ENCODE results near the gene VRK1.

The VRK1 gene

GRCh38 chr14:96817750-96818666 is 20.8 kb downstream of the VRK1 start:
- Histone ChIP-seq H3K4me3 (ENCODE audit: low read length, poor library complexity, severe bottlenecking) (no peak overlapping the region), H3K9me3 (ENCODE audit: insufficient read depth, low read depth, low read length) (no peaks in the 10 kb centered on the region), H3K9me2 (replicated peaks; ENCODE audit: low read depth, low read length) (no peaks in the 10 kb centered on the region), H3K79me2 (ENCODE audit: insufficient read depth, low read length) (peaks cover 95% of the 10 kb centered on the region), H3K36me3 (ENCODE audit: insufficient read depth, low read length) (no peaks in the 10 kb centered on the region), H3F3A (ENCODE audit: low read depth) (no peaks in the 10 kb centered on the region), H3K27me3 (ENCODE audit: insufficient read depth, low read length, poor library complexity, severe bottlenecking) (no peaks in the 10 kb centered on the region), H2AFZ (ENCODE audit: low read length) (no peak overlapping the region), H3K4me1 (ENCODE audit: insufficient read depth, low read length, poor library complexity, severe bottlenecking) (peaks cover 22% of the 10 kb centered on the region), H3K9ac (ENCODE audit: low read depth, low read length, poor library complexity, severe bottlenecking) (no peak overlapping the region), H4K20me1 (ENCODE audit: insufficient read depth, low read length, poor library complexity, severe bottlenecking) (peaks cover 72% of the 10 kb centered on the region), H3K4me2 (ENCODE audit: low read depth, low read length, poor library complexity, severe bottlenecking) (no peak overlapping the region)
- TF ChIP-seq CTCF (conservative IDR thresholded peaks at IDR 0.05; ENCODE audit: low read length) (no peak), EZH2phosphoT487 (IDR thresholded peaks at IDR 0.05; ENCODE audit: borderline replicate concordance) (no peak)

- Histone ChIP-seq H3K9me2 (replicated peaks; ENCODE audit: low read depth, low read length) (no peaks in the 10 kb centered on the region), H3K9ac (ENCODE audit: low read depth, low read length, poor library complexity, severe bottlenecking) (no peak overlapping the region), H4K20me1 (ENCODE audit: insufficient read depth, low read length, poor library complexity, severe bottlenecking) (peaks cover 57% of the 10 kb centered on the region), H3K4me2 (ENCODE audit: low read depth, low read length, poor library complexity, severe bottlenecking) (no peak overlapping the region), H3K4me1 (ENCODE audit: insufficient read depth, low read length, poor library complexity, severe bottlenecking) (peaks cover 3% of the 10 kb centered on the region), H3K79me2 (ENCODE audit: insufficient read depth, low read length) (peaks cover 97% of the 10 kb centered on the region), H3K36me3 (ENCODE audit: insufficient read depth, low read length) (no peaks in the 10 kb centered on the region), H3K27me3 (ENCODE audit: insufficient read depth, low read length, poor library complexity, severe bottlenecking) (no peaks in the 10 kb centered on the region), H3K9me3 (ENCODE audit: insufficient read depth, low read depth, low read length) (no peaks in the 10 kb centered on the region), H3K4me3 (ENCODE audit: low read length, poor library complexity, severe bottlenecking) (no peak overlapping the region), H3F3A (ENCODE audit: low read depth) (no peaks in the 10 kb centered on the region), H2AFZ (ENCODE audit: low read length) (no peak overlapping the region)
- no peak for TF ChIP-seq EZH2phosphoT487 (IDR thresholded peaks at IDR 0.05; ENCODE audit: borderline replicate concordance)
- no peak for TF ChIP-seq CTCF (conservative IDR thresholded peaks at IDR 0.05; ENCODE audit: low read length)
These were observed 24.3 kb downstream of the VRK1 start for GRCh38 chr14:96821501-96821900.

- H3F3A ChIP-seq (ENCODE audit: low read depth): no peaks in the 10 kb centered on the region
- no peak overlapping the region for H3K4me2 ChIP-seq (ENCODE audit: low read depth, low read length, poor library complexity, severe bottlenecking)
- H3K9me3 ChIP-seq (ENCODE audit: insufficient read depth, low read depth, low read length): no peaks in the 10 kb centered on the region
- no peaks in the 10 kb centered on the region for H3K9me2 ChIP-seq (replicated peaks; ENCODE audit: low read depth, low read length)
- H4K20me1 ChIP-seq (ENCODE audit: insufficient read depth, low read length, poor library complexity, severe bottlenecking): peaks cover 47% of the 10 kb centered on the region
- no peak overlapping the region for H2AFZ ChIP-seq (ENCODE audit: low read length)
- H3K79me2 ChIP-seq (ENCODE audit: insufficient read depth, low read length): peaks cover 96% of the 10 kb centered on the region
- no peak overlapping the region for H3K4me3 ChIP-seq (ENCODE audit: low read length, poor library complexity, severe bottlenecking)
- no peaks in the 10 kb centered on the region for H3K27me3 ChIP-seq (ENCODE audit: insufficient read depth, low read length, poor library complexity, severe bottlenecking)
- TF ChIP-seq EZH2phosphoT487 (IDR thresholded peaks at IDR 0.05; ENCODE audit: borderline replicate concordance) (no peak), CTCF (conservative IDR thresholded peaks at IDR 0.05; ENCODE audit: low read length) (no peak)
- no peaks in the 10 kb centered on the region for H3K4me1 ChIP-seq (ENCODE audit: insufficient read depth, low read length, poor library complexity, severe bottlenecking)
- no peak overlapping the region for H3K9ac ChIP-seq (ENCODE audit: low read depth, low read length, poor library complexity, severe bottlenecking)
- H3K36me3 ChIP-seq (ENCODE audit: insufficient read depth, low read length): no peaks in the 10 kb centered on the region
These were observed 26.5 kb downstream of the VRK1 start for GRCh38 chr14:96823652-96824051.

Data from Loucy (cell line).